Kidney (tissue), 14 donors: Measurements from ENCODE around the gene COX7A2. TPM values are rescaled to one million over a fixed set of nuclear protein-coding genes. Genes with fewer than 3 reads are reported as not detected.

Experiments
- DNase-seq, 5 donors: peaks; one replicate each; pipeline ENCODE4 v3.0.0-alpha.2; 2013 to 2020
- FAIRE-seq: peaks from 2 replicates; lab custom pipeline; 2012; peaks lifted over from hg19 to GRCh38; lab: Jason Lieb, UNC
- H3K27ac ChIP-seq, 2 donors: one replicate each; pipeline ENCODE4 v1.7.0; 2013; ENCODE audit warnings: low read depth in 2 of 2, low read length in 2 of 2, inconsistent platforms in 1 of 2
- H3K27me3 ChIP-seq: one replicate; pipeline ENCODE4 v1.7.1; 2013; ENCODE audit warnings: low read length, inconsistent platforms; ENCODE audit not compliant: control insufficient read depth, insufficient read depth
- H3K36me3 ChIP-seq, 3 donors: one replicate each; pipeline versions ENCODE4 v1.7.0 to v1.7.1; 2013; ENCODE audit warnings: low read length in 3 of 3, control low read depth in 1 of 3, inconsistent platforms in 1 of 3; ENCODE audit not compliant: insufficient read depth in 3 of 3, control insufficient read depth in 2 of 3
- H3K4me1 ChIP-seq, 3 donors: one replicate each; pipeline versions ENCODE4 v1.7.0 to v1.7.1; 2013; ENCODE audit warnings: low read length in 3 of 3, inconsistent platforms in 1 of 3, low read depth in 1 of 3; ENCODE audit not compliant: control insufficient read depth in 2 of 3, insufficient read depth in 2 of 3
- H3K4me3 ChIP-seq, 3 donors: one replicate each; pipeline versions ENCODE4 v1.7.0 to v1.8.1; 2013; ENCODE audit warnings: low read length in 3 of 3, control low read depth in 1 of 3, inconsistent platforms in 1 of 3
- H3K9ac ChIP-seq, 3 donors: one replicate each; pipeline versions ENCODE4 v1.7.0 to v1.7.1; 2013; ENCODE audit warnings: low read length in 3 of 3, control low read depth in 1 of 3, inconsistent platforms in 1 of 3
- H3K9me3 ChIP-seq, 3 donors: one replicate each; pipeline versions ENCODE4 v1.7.0 to v1.7.1; 2013; ENCODE audit warnings: low read length in 3 of 3, control low read depth in 1 of 3, inconsistent platforms in 1 of 3; ENCODE audit not compliant: control insufficient read depth in 2 of 3, insufficient read depth in 1 of 3
- CTCF ChIP-seq: IDR thresholded peaks from 3 replicates; pipeline ENCODE4 v1.5.1; 2012; ENCODE audit warnings: mild to moderate bottlenecking, moderate library complexity, borderline replicate concordance; ENCODE audit not compliant: insufficient read depth; ENCODE audit errors: extremely low read depth
- intact Hi-C: fragments of 100-400 bp; cut with DNase I; formaldehyde crosslinking; loops from one replicate; pipeline ENCODE4 v1.11.1; 2022
- polyA plus RNA-seq: library from polyadenylated mRNA; stranded (reverse); fragments of 350-450 nt; fragmentation: Illumina TruSeq; extraction: RNeasy Lipid Tissue Mini Kit (QIAGEN cat#74804); gene quantifications from one replicate; pipeline ENCODE4 v1.2.3, GENCODE V29; 2014; ENCODE audit warnings: low read depth, low replicate concordance; ENCODE audit not compliant: insufficient read depth
- total RNA-seq: library from RNA; stranded (reverse); fragmentation: NEBNext Ultra II Directional; extraction: Animal tissue kit (Norgen Biotek cat#: 25700); gene quantifications from one replicate; pipeline ENCODE4 v1.2.1, GENCODE V29; 2021
- donor health status: control.
- donor health status: control.
- donor health status: control.
- donor health status: control.
- donor health status: control.
- donor health status: DM: yes; HTN: yes; CAD: no.
- donor health status: Normal renal cell carcinoma (clear cell type).

COX7A2 gene
- total and polyA plus RNA-seq, 2 donors from 2014 or later = 315 to 812 TPM

GRCh38 chr6:75278474-75279077 lies 35.0 kb upstream of the COX7A2 start:
- Histone ChIP-seq H3K9me3 (no peaks in the 10 kb centered on the region), H3K27me3 (no peaks in the 10 kb centered on the region), H3K4me3 (no peak overlapping the region), H3K4me1 (peaks cover 0 to 15% (median 10%) of the 10 kb centered on the region in 3 donors), H3K36me3 (no peaks in the 10 kb centered on the region), H3K27ac (no peak overlapping the region), H3K9ac (no peak overlapping the region)
- no peak for DNase-seq
- no peak for FAIRE-seq
- TF ChIP-seq CTCF = no peak
- intact Hi-C loops = no loop called here

GRCh38 chr6:75275067-75275466 lies 31.5 kb upstream of the COX7A2 start:
- Histone ChIP-seq H3K27me3 (no peaks in the 10 kb centered on the region), H3K27ac (no peak overlapping the region), H3K9ac (no peak overlapping the region), H3K36me3 (peaks cover 0 to 2% (median 0%) of the 10 kb centered on the region in 3 donors), H3K4me3 (no peak overlapping the region), H3K9me3 (no peaks in the 10 kb centered on the region), H3K4me1 (peaks cover 0 to 12% (median 4%) of the 10 kb centered on the region in 3 donors)
- DNase-seq (no peak), FAIRE-seq (no peak)
- no peak for TF ChIP-seq CTCF
- intact Hi-C loops = no loop called here

GRCh38 chr6:75273009-75273408 lies 29.4 kb upstream of the COX7A2 start:
- Histone ChIP-seq H3K27ac (no peak overlapping the region), H3K27me3 (no peaks in the 10 kb centered on the region), H3K9me3 (no peaks in the 10 kb centered on the region), H3K9ac (no peak overlapping the region), H3K4me3 (no peak overlapping the region), H3K4me1 (peaks cover 0 to 9% (median 0%) of the 10 kb centered on the region in 3 donors), H3K36me3 (peaks cover 0 to 2% (median 0%) of the 10 kb centered on the region in 3 donors)
- DNase-seq (no peak), FAIRE-seq (no peak)
- TF ChIP-seq CTCF = no peak
- intact Hi-C loops = no loop called here
